NCI-H2196 (cell line): Measurements from ENCODE around the gene LINC01488.

Experiments used
- DNase-seq: peaks from one replicate; lab custom pipeline; 2025; ENCODE audit not compliant: unreplicated experiment; lab: John Stamatoyannopoulos, UW

Gene LINC01488

DNA sequence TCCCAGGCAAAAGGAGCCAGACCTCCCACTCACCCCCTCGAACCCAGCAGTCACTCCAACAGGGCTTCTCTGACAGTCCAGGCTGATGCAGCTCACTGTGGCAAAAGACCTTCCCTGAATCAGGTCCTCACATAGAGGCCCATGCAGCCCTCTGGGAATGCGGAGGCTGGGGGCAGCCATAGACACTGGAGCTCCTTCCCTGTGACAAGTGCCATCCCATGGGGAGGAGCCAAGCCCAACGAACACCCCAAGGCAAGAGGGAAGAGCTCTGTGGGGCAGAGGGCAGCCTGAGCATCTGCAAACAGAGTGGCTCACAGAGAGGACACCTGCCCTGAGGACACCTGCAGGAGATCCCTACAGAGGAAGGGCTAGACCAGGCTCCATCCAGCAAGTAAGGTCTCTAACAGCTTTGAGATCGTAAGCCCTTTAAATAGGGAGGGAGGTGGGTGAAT lies at the start of gene LINC01488:
LINC01488 (plus strand) TSS at position 271 of the 452 bp plus-strand sequence.
- DNase-seq: no peak

- DNase-seq: no peak
Observed at GRCh38 chr11:69431893-69432738, 49.3 kb upstream of the LINC01488 start.

- DNase-seq: no peak
Observed at GRCh38 chr11:69433741-69434140, 47.7 kb upstream of the LINC01488 start.

DNA sequence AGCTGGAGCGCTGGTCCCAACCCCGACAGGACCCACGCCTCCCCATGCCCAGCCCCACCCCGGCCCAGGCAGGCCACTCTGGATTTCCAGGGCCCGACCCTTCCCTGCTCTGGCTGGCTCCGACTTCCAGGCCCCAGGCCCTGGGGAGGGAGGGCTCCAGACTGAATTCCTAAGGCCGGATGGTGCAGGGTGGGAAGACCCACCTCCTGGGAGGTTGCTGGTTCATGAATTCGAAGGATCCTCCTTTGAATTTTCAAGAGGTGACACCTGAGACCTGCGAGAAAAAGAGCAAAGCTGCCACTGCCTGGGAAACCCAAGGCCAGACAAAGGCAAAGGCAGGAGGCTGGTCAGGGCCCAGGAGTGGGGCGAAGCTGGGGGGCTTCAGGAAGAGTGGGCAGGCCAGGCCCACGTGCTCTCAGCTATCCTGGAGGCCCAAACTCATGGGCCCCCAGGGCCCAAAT lies 47.0 kb upstream of the LINC01488 start:
- DNase-seq: no peak

GRCh38 chr11:69435161-69435986 lies 46.1 kb upstream of the LINC01488 start:
- DNase-seq: no peak

GRCh38 chr11:69436041-69436982 lies 45.2 kb upstream of the LINC01488 start:
- no peak for DNase-seq

GRCh38 chr11:69437001-69437875 lies 44.2 kb upstream of the LINC01488 start:
- DNase-seq: no peak

- DNase-seq: no peak
Observed at GRCh38 chr11:69437876-69438205, 43.6 kb upstream of the LINC01488 start.

DNA sequence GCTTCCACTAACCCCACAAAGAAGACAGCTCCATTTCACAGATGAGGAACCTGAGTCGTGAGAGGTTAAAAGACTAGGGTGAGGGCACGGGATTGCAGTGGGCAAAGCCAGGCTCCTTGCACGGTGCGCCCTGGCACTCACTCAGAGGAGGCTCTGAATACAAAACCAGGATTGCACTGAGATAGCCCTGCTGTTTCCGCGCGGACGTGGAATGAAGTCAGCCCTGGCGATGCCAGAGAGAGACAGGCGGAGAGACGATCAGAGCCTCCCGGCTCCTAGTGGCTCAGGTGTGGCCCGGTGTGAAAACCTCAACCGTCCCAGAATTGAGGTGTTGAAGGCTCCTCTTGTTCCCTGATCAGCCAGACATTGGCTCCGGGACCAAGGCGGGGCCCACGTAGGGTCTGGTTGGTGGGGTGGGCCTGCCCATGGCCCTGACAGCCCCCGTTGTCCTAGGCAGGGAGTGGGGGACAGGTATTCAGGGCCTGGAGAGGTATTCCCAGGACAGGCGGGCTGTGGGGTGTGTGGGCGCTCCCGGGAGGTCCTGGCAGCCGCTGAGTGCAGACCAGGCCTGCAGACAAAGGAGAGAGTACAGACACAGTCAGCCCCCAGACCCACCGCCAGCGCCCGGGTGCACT lies 43.1 kb upstream of the LINC01488 start:
- DNase-seq: no peak

DNA sequence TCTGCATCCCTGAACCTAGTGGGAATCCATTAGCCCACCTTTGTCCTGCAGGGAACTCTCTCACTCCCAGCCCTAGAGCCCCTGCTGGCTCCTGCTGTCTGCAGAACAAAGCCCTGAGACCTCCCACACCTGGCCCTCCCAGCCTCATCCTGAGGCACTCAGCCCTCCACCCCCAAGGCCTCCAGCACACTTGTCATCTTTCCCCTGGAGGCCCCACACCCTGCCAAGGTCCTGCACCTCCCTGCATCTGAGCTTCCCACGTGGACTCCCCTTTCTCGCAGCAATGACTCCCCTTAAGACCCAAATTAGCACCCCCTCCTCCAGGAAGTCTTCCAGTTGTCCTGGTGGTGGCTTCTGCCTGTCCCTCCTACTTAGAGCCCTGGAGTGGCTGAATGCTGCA lies 42.3 kb upstream of the LINC01488 start:
- DNase-seq: no peak

GRCh38 chr11:69439651-69440464 lies 41.6 kb upstream of the LINC01488 start:
- no peak for DNase-seq

DNA sequence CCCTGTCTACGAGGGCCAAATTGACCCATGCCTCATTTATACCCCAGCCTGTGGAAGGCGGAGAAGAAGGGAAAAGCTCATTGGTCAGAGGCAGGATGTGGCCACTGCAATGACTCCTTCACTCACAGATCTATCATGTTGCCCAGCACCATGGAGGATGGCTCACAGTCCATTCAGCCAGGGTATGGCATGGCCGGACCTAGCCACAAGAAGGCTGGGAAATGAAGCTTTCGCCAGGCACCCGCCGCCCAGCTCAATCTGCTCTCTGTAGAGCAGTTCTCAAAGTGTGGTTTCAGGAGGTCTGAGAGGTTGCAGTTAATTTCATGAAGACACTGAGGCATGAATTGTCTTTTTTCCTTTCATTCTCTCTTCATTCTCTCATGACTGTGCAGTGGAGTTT lies 40.6 kb upstream of the LINC01488 start:
- no peak for DNase-seq

- DNase-seq: no peak
Observed at GRCh38 chr11:69442012-69442806, 39.3 kb upstream of the LINC01488 start.

GRCh38 chr11:69442807-69443137 lies 38.7 kb upstream of the LINC01488 start:
- no peak for DNase-seq

GRCh38 chr11:69443138-69443967 lies 38.1 kb upstream of the LINC01488 start:
- DNase-seq: peak; percentile 75

DNA sequence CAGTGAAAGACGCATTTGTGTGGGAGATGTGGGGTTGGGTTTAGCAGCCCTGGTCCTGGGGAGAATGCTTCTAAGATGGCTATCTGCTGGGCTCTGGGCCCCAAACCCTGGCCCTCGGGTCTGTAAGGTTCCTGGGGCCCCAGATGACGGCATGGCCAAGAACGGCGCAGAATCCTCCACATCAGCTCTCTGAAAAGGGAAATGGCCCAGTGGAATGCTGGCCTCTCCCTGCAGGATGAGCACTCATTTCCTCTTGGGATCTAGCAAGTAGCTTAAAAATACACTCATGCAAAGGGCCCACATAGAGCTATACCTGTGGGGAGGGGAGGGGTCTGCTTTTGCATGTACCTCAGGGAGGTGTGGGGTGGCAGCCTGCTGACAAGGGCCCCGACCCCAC lies 37.5 kb upstream of the LINC01488 start:
- DNase-seq: no peak
